Stimulated activated CD4-positive, alpha-beta T cell treated with anti-CD3 and anti-CD28 coated beads, Interleukin-15, amount 100 ng/mL, for 48 hours (primary cell): ENCODE results near the gene ST7.

Experiments used
- DNase-seq, 2 donors: peaks; one replicate each; pipeline ENCODE4 v3.0.0-alpha.2; 2020; ENCODE audit warnings: low read depth in 2 of 2

ST7 gene

DNA sequence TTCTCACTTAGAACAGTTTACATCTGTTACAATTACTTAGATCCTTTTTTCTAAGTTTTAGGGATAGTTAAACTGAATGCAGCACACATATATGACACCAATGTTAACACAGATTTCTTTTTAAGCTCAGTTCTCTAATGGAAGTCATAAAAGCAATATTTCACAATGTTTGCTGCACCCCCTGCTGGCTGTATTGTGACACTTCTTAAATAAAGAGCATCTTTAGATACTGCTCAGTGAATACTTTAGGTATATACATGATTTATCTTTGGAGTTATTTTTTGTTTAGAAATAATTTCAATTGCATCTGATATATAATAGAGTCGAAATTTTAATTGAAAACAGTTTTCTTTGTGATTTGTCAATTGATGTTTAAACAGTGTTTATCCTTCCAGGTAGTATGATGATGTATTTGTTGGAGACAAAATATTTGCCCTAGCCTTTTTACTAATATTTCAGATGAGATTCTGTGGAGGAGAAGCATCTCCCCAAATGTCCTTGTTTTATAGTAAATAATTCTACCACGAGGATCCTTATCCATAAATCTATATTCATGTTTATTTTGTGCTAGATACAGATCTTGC lies 174.4 kb downstream of the ST7 start:
- DNase-seq: peak in 1 of 2 donors; percentile 36

DNA sequence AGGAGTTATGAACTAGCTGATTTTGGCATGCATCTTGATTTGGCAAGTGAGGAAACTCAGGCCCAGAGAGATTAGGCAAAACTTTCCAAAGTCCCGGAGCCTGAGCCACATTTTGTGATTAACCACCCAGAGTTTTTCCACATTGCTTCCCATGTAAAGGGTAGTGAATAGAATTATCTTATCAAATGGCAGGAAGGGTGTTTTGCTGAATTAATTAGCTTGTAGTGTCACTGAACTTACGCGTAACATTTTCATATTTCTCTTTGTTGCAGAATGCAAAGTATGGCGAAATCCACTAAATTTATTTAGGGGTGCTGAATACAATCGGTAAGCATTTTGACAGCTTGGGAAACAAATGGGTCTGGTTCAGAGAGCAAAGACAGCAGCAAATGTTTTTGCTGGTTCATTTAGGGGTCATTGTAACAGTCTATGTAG lies 176.2 kb downstream of the ST7 start:
- DNase-seq: no peak

DNA sequence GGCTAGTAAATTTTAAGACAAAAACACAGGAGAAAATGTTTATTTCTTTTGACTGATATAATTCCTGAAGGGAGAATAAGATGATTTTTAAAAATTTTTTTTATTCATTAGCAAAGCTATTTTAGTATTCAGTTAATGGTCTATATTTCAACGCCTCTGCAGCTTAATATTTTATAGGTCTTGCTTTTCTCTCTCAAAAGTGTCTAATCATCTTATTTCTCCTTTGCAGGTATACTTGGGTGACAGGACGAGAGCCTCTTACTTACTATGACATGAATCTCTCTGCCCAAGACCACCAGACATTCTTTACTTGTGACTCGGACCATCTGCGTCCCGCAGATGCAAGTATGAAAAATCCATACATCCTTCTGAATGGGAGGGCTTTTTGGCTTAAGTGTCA lies 177.0 kb downstream of the ST7 start:
- DNase-seq: no peak

DNA sequence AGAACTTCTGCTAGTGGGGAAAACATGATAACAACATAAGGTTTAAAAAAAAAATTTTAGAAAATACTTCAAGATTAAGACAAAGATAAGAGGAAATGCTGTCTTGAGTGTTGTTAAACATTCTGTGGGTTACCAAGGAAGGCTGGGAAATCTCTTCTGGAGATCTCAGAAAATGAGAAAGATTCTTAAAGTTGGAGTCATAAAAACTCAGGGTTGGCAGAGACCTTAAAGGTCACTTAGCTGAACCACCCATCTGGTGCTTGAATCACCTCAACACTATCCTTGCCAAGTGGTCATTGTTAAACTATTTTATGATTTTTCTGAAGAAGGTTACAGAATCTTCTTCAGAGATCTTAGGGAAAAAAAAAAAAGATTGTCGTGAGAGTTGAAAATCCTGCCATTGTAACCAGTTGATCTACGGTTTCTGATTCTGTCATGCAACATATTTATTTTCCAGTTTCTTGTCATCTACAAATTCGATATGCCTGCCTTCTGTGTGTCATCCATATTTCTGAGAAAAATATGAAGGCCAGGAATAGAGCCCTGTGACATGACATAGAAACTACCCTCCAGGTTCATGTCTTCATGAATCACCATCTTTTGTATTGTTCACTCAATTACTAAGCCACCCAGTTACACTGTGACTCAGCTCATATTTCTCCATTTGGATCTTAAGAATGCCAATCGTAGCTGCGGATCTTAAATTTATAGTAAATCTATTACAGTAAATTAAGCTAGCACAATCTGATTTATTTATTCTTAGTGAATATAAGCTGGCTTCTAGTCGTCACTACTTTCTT lies 179.2 kb downstream of the ST7 start:
- no peak for DNase-seq

DNA sequence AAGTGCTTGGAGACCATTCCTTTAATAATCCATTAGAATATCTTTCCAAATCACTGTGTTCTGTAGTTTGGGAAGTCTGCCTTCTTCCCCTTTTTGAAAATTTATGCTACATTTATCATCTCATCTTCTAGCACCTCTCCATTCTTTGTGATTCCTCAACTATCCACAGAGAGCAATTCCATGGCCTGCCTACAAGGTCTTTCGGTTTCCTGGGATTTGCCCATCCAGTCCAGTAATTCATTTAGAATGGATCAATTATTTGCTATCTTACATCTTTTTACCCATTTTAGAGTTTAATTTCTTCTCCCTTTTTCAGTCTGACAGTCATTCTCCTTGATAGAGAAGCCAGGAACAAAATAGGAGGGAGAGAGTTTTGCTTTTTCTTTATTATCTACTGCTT lies 179.8 kb downstream of the ST7 start:
- DNase-seq: no peak

DNA sequence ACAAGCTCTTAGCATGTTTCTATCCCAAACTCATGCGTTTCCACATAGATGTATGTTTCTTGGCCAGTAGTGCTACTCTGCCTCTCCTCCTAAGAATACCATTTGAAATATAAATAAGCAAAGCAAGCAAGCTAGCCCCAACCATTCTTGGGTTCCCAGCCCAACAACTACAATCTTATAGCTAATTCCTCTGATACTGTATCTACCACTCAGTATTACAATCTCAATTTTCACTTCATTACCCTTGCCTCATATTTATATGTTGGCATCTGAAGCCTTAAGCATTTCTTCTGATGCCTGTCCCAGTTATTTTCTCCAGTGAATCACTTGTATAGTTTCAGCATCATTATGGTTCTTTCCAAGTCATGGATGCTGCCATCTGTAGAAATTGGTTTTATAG lies 181.1 kb downstream of the ST7 start:
- DNase-seq: no peak

DNA sequence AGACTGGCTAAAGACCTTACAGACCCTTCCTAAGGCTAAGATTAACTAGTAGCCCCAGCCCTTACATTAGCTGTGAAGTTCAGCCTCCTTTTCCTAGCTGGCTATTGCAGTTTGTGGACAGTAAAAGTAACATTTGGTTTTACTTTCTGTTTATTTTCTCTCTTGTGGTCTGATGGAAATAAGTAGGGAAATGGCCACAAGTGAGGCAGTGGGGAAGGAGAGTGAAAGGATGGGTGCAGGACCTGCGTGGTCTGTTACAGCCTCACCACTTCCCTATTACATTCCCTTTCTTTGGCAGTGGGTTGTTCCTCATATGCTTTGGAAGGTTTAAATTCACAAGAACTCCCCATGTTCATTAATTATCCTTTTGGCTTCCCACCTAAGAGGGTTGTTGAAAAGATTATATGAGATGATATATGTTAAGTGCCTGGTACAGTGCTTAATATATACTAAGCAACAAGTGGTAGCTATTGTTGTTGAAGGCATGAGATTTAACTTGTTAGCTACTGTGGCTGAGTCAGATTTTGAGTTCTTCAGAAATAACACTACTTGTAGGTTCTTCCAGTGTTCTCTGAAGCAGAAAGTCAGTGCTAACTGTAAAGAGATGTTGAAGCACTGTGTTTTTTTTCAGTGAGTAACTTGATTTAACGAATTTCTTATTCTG lies 181.7 kb downstream of the ST7 start:
- DNase-seq: no peak

DNA sequence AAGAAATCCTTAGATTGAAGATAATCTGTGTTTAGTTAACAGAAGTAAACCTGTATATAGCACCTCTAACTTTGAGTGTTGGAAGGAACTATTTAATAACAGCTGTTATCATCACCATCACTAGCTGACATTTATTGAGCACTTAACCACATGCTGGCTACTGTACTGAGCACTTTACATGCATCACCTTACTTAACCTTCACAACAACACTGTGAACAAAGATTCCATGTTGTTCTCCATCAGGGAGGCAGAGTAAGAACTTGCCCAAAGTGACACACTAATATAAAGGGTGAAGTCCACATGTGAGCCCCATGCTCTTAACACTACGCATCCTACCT lies 182.2 kb downstream of the ST7 start:
- no peak for DNase-seq

DNA sequence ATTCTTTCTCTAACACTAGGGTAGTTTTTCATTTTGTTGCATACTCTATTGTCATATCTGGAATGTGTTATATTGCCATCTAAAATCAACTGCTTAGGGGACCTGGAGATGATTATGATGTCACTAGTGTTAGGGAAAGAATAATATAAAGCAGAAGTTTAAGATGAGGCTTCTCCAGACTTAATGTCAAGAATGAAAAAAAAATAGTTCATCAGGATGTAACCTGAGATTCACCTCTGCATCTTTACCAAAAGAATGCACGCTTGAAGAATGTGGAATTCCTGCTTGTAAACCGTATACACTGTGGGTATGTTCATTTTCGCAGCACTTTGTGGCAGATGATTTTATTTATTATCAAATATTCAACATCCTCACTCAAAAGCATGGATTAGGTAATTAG lies 184.6 kb downstream of the ST7 start:
- DNase-seq: no peak

DNA sequence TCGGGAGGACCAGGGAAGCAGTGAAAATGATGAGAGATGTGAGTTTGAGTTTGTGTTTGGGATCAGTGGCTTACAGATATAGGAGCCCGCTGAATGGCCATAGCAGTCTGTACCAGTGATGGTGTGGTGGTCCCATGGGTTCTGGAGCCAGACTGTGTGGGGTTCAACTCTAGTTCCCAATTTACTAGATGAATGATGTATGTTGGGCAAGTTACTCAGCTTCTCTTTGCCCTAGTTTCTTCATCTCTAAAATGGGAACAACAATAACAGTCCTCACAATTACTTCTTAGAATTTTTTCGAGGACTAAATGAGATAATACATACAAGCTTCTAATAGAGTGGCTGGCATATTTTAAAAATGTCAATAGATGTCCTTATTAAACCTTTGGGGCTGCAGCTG lies 185.2 kb downstream of the ST7 start:
- DNase-seq: no peak

DNA sequence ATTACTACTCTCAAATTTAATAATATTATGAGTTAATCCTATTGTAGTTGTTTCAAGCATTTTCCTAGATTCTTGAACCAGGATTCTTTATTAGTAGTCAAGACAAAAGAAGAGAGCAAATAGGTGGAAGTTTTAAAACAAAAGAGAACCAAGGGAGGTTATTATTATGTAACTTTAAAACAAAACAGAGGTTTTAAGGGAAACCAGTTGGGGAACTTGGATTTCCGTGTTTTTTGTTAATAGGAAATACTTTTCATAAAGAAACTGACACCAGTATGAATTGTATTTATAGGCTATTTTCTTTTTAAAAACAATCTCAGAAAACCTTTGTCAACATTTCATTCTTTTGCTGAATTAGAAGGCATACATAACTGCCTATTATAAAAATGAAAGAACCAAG lies 185.7 kb downstream of the ST7 start:
- no peak for DNase-seq

DNA sequence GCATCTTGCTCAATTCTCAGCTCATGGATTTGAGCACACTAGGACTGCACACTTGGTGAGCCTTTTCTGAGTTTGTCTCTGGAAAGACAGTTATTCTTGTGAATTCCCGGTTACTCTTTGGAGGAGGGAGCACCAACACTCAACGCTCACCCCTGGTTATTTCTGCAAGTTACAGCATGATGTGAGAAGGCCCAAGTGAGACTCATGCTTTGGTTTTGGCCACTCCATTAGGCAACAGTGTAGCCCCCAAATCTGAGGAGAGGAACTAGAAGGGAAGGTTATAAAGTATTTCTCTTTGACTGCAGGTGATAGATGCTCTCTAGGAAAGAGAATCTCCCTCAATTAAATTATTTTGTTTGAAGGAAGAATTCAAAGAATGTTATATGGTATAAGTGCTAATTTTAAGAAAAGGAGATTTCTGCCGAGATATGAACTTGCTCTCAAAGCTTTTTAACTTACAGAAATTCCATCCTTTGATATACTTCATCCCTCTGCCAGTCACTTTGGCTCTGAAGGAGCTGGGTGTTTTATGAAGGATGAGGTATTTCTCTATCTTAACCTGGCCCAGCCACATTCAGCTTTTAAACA lies 186.2 kb downstream of the ST7 start:
- no peak for DNase-seq

DNA sequence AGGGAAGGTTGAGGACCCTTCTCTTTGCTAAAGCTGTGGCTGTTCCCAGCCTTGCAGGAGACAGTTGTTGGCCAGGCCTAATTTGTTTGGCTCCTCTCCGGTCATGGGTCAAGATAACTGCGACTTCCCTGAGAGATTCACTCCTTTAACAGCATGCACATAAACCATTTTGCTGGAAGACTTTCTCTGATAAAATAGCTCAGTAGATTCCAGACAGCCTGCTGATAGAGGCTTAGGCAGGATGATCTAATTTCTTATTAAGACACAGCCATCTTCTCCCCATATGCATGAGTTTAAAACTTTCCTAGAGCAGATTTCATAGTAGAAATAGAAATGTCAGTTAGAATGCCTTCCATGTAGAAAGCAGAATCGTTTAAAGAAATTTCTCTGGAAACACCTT lies 187.6 kb downstream of the ST7 start:
- DNase-seq: no peak

DNA sequence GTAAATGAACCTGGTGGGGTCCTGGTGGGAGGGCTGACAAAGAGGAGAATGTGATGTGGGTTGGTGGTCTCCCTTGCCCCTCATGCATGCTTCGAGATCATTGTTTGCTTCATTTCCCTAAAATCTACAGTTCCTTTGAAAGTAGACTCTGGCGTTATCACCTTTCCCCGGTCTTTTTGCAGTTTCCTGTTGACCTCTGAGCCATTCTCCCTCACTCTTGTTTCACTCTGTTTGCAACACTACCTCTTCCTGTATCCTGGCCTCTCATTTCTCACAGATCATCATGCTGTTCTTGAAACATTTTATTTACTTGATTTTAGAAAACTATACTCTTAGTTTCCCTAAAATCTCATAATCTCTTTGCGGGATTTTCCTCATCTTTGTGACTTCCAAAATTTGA lies 189.8 kb downstream of the ST7 start:
- no peak for DNase-seq

DNA sequence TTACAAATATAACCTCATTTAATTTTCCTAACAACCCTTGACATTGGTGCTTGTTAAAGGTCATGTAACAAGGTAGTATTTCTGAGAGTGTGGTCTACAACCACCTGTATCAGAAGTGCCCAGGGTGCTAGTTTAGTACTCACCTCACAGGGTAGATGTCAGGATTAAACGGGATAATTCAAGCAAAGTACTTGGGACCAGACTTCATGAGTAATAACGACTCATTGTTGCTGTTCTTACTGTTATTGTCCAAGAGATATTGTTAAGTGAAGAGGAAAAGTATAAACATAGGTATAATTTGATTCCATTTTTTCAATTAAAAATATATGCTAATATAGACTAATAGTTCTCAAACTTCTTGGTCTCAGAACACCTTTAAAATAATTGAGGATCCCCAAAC lies 190.3 kb downstream of the ST7 start:
- no peak for DNase-seq

DNA sequence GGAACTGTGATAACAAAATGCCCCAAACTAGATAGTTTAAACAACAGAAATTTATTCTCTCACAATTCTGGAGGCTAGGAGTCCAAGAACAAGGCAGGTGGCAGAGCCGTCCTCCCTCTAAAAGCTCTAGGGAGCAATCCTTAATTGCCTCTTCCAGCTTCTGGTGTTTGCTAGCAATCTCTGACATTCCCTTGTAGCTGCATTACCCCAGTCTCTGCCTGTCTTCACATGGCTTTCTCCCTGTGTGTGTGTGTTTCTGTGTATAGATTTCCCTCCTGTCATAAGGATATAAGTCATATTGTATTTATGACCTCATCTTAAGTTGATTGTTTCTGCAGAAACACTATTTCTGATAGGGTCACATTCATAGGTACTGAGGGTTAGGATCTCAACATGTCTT lies 192.0 kb downstream of the ST7 start:
- no peak for DNase-seq

DNA sequence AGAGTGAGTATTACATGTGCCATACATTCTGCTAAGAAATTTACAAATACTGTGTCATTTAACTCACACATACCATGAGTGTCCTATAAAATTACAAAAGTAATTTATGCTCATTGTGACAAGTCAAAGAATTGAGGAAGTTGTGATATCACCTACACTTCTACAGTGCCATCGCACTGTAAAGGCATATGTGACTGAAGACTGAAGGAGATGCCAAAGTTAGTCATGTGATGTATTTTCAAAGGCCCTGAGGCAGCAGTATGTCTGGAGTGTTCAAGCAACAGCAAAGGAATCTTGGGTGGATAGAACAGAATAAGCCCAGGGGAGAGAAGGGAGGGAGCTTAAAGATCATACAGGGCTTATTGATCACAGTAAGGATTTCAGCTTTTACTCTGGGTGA lies 192.8 kb downstream of the ST7 start:
- DNase-seq: no peak

DNA sequence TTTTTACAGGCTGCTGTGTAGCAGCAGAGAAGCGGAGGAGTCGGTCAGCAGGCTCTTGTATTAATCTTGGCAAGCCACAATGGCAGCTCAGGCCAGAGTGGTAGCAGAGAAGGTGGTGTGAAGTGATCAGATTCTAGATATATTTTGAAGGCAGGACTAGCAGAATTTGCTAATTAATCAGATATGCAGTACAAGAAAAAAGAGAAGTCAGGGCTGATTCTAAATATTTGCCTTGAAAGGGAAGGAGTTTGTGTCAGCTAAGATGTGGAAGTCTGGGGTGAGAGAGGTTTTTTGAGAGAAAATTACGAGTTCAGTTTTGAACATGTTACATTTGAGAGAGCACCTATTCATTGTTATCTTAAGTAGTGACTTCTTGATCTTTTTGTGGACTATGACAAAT lies 193.2 kb downstream of the ST7 start:
- DNase-seq: no peak

DNA sequence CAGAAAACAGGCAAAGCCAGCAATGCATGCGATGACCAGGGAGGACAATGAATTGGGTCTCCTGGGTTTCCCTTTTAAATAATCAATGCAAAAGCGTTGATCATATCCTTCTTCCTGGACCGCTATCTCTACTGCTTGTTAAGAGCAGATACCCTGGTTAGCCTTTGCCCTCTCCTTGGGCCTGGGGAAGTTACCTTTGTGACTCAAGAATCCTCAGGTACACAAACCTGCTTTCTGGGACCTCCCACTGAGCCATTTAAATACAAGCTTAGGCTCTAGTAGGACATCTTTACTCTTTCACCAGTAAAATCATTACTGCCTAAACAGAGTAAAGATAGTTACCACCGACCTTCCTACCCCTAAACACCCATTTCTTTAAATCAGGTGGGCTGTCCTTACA lies 195.7 kb downstream of the ST7 start:
- DNase-seq: no peak

DNA sequence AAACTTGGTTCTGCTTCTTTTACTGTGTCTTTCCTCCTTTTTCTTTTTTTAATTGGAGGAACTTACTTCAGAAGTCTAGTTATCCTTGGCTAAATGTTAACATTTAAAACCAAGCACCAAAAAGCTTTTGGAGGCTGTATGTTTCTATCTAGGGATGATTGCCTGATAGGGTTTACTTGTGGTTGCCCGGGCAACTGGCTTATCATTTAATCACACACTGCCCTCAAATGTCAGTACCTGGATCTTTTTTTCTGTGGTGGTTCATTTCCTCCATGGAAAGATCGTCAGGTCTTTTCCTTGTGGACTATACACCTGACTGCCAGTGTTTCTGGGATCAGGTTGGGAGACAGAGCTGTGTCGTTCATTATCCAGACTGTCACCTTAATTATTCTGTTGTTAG lies 196.4 kb downstream of the ST7 start:
- DNase-seq: no peak

DNA sequence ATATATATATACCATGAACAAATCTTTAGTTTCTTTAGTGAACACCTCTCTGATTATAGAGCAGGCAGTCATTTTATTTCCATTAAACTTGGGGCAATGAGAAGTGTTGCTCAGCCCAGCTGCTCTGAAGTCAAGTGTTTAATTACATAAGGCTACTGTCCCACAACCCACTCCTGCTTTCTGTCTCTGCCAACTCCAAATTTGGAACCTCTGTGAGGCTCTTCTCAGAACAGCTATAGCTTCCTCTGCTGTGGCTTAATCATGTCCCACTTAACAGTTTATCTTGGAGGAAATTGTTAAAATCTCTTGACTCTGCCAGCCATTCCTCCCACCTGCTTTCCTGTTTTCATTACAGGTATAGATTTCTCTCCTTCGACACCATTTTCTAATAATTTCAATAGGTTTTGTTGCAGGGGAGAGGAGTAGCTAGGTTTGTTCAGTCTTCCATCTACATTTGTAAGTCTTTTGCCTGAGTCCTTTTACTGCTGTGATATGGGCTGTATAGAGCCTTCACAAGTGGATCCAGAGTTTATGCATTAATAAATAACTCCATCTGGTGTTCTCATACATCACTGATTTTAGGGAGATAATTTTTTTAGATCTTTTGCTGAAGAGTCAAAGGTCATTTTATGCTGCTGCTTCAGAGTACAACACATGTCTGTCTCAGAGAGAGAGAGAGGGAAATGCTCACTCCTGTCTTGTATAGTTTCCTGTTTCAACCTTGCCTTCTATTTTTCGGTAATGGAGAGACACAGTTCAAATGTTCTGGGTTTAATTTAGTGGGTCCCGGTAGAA lies 199.1 kb downstream of the ST7 start:
- DNase-seq: no peak

DNA sequence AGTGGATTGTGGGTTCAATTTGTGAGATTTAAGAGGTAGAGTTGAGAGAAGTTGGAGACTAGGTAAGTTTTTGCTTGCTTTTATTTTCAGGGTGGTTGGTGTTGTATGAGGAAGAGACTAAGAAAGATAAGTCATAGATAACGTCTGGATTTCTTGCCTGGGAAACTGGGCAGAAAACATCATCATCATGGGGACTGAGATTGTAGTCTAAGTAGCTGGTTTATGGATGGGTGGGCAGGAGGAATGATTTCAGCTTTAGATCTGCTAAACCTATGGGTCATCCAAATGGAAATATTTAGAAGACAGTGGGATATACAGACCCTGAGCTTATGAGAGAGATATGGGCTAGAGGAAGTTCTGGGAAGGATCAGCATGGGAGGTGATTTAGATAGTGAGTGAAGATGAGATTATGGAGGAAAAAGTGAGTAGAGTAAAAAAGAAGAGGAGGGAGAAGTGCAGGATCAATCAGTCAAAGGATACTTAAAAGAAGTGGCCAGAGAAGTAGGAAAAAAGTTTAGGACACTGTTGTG lies 199.8 kb downstream of the ST7 start:
- no peak for DNase-seq
